Liver (tissue), 9 donors: ENCODE measurements around the gene C15orf39. TPM values are rescaled to one million over a fixed set of nuclear protein-coding genes. Genes with fewer than 3 reads are reported as not detected.

Experiments used
- DNase-seq: peaks from one replicate; pipeline ENCODE4 v3.0.0-alpha.2; 2017; ENCODE audit warnings: low spot score
- H3K27ac ChIP-seq, 2 donors: one replicate each; pipeline ENCODE4 v1.7.0; 2013; ENCODE audit warnings: inconsistent platforms in 2 of 2, low read length in 2 of 2, control low read depth in 1 of 2, low read depth in 1 of 2, mild to moderate bottlenecking in 1 of 2
- H3K27me3 ChIP-seq, 4 donors: one replicate each; pipeline versions ENCODE4 v1.6.1 to v1.7.0; 2013; ENCODE audit warnings: low read length in 3 of 4, inconsistent platforms in 1 of 4, mild to moderate bottlenecking in 1 of 4, moderate library complexity in 1 of 4; ENCODE audit not compliant: control insufficient read depth in 4 of 4, insufficient read depth in 4 of 4
- H3K36me3 ChIP-seq, 4 donors: one replicate each; pipeline versions ENCODE4 v1.6.1 to v1.7.0; 2013; ENCODE audit warnings: low read length in 3 of 4, mild to moderate bottlenecking in 3 of 4, low read depth in 1 of 4, moderate library complexity in 1 of 4; ENCODE audit not compliant: control insufficient read depth in 4 of 4, insufficient read depth in 3 of 4
- H3K4me1 ChIP-seq, 4 donors: one replicate each; pipeline versions ENCODE4 v1.6.1 to v1.7.0; 2013; ENCODE audit warnings: low read length in 3 of 4, mild to moderate bottlenecking in 3 of 4, moderate library complexity in 1 of 4; ENCODE audit not compliant: control insufficient read depth in 4 of 4, insufficient read depth in 4 of 4
- H3K4me3 ChIP-seq, 3 donors: one replicate each; pipeline versions ENCODE4 v1.6.1 to v1.7.0; 2013; ENCODE audit warnings: low read length in 3 of 3, control low read depth in 1 of 3, low read depth in 1 of 3, mild to moderate bottlenecking in 1 of 3
- H3K9ac ChIP-seq, 2 donors: one replicate each; pipeline ENCODE4 v1.7.0; 2013; ENCODE audit warnings: low read length in 2 of 2, mild to moderate bottlenecking in 2 of 2, moderate library complexity in 2 of 2, control low read depth in 1 of 2, low read depth in 1 of 2
- H3K9me3 ChIP-seq, 4 donors: one replicate each; pipeline versions ENCODE4 v1.6.1 to v1.7.0; 2013; ENCODE audit warnings: low read length in 3 of 4; ENCODE audit not compliant: control insufficient read depth in 4 of 4
- ATF3 ChIP-seq: IDR thresholded peaks from 2 replicates; pipeline ENCODE4 v1.6.1; 2016; ENCODE audit warnings: antibody characterized with exemption
- GABPA ChIP-seq, 2 donors: IDR thresholded peaks in 1 of 2; conservative IDR thresholded peaks in 1 of 2; 2 replicates each; pipeline ENCODE4 v1.6.1; 2016; ENCODE audit warnings: antibody characterized with exemption in 2 of 2, mild to moderate bottlenecking in 1 of 2, moderate library complexity in 1 of 2
- HNF4A ChIP-seq, 2 donors: conservative IDR thresholded peaks; 2 replicates each; pipeline ENCODE4 v1.6.1; 2016; ENCODE audit warnings: antibody characterized with exemption in 2 of 2, mild to moderate bottlenecking in 2 of 2
- NR2F2 ChIP-seq: IDR thresholded peaks from 2 replicates; pipeline ENCODE4 v1.6.1; 2016; ENCODE audit warnings: antibody characterized with exemption
- RAD21 ChIP-seq, 2 donors: IDR thresholded peaks; 2 replicates each; pipeline ENCODE4 v1.6.1; 2016; ENCODE audit warnings: antibody characterized with exemption in 2 of 2, mild to moderate bottlenecking in 2 of 2
- TAF1 ChIP-seq: conservative IDR thresholded peaks from 2 replicates; pipeline ENCODE4 v1.6.1; 2016; ENCODE audit warnings: antibody characterized with exemption, mild to moderate bottlenecking
- WGBS: extraction: QIAGEN DNeasy Blood & Tissue Kit; methylation state at CpG from one replicate; pipeline ENCODE4 v1.1.7; 2013; 5-methylcytosine and 5-hydroxymethylcytosine counted together
- polyA plus RNA-seq, 2 donors: library from polyadenylated mRNA; stranded (reverse) in 1 of 2; unstranded in 1 of 2; fragments of 200-250 nt in 1 of 2; fragments of >200 nt in 1 of 2; fragmentation: Nextera tagmentation in 1 of 2; extraction: Ambion mirVana in 1 of 2; gene quantifications; one replicate each; pipeline versions ENCODE4 v1.2.1 to v1.2.3, GENCODE V29; 2013 to 2015
- total RNA-seq, 2 donors: library from RNA; depleted of rRNA; stranded (reverse); fragments of >200 nt; gene quantifications; one replicate each; pipeline ENCODE4 v1.2.3, GENCODE V29; 2014
- donor health status: healthy.
- donor health status: healthy.
- donor health status: healthy.
- donor health status: healthy.
- donor health status: healthy.

C15orf39 gene
- total and polyA plus RNA-seq, 4 donors = 1.2 to 4.0 (median 3.0) TPM

- no peaks in the 10 kb centered on the region for H3K36me3 ChIP-seq
- WGBS = 95% methylated on average over 3 of the region's 3 CpGs
- H3K9me3 ChIP-seq = no peaks in the 10 kb centered on the region
- no peak for DNase-seq
- H3K27ac ChIP-seq = no peak overlapping the region
- H3K4me3 ChIP-seq = no peak overlapping the region
- no peaks in the 10 kb centered on the region for H3K27me3 ChIP-seq
- peaks cover 0 to 3% (median 0%) of the 10 kb centered on the region in 4 donors for H3K4me1 ChIP-seq
- no peak overlapping the region for H3K9ac ChIP-seq
- TF ChIP-seq HNF4A (conservative IDR thresholded peaks at IDR 0.05) (no peak), RAD21 (IDR thresholded peaks at IDR 0.05) (no peak), ATF3 (no peak)
Measured at GRCh38 chr15:75194397-75194796, 7.3 kb upstream of the C15orf39 start.

DNA sequence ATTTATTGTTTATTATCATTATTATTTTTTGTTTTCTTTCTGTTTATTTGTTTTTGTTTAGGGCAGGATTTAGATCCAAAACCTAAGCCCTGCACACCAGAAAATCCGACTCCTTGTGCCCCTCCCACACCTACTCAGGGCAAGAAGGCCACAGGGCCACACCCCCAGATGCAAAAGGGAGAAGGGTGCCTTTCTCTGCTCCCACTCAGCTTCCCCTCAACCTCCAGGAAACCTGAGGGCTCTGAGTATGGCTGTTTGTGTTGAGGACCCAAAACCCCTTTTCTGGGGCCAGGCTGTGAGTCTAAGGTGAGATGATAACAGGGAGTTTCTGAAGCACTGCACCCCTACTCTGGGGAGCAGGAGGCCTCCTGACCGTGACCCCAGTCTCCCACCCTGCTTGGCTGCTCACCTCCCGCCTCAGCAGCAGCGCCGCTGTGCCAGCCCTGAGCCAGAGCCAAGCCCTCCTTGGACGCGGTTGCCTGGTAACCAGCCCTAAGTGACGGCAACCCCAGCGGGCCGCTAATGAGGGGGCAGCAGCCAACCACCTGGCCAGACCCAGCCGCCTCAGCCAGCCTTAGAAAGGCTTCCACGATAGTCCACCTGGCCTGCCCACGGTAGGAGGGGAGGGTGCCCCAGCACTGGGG is 6.4 kb upstream of the C15orf39 start:
- no peak overlapping the region for H3K9ac ChIP-seq
- 34% methylated on average over 13 of the region's 13 CpGs for WGBS
- no peak for DNase-seq

DNA sequence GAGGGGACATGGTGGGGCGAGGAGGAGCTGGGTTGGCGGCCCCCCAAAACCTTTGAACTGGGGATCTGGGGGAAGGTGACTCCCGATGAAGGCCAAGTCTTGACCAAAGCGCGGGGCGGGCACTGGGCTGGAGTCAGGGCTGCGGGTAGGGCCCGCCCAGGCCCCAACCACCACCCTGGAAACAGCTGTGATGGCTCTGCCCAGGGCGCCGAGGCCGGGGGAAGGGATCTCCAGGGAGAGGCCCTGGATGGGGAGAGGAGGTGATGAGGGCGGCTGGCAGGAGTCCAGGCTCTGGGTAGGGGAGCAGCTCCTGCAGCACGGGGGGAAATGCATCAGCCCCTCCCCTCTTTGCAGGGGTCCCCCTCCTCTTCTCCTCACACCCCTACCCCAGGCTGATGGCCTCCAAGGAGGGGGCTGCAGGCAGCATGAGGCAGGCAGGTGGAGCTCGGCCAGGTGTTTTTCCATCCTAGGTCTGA is 5.9 kb upstream of the C15orf39 start:
- Histone ChIP-seq H3K27ac (no peak overlapping the region), H3K9ac (no peak overlapping the region), H3K4me3 (no peak overlapping the region), H3K9me3 (no peaks in the 10 kb centered on the region), H3K36me3 (no peaks in the 10 kb centered on the region), H3K27me3 (no peaks in the 10 kb centered on the region), H3K4me1 (peaks cover 0 to 4% (median under 1%) of the 10 kb centered on the region in 4 donors)
- WGBS = 64% methylated on average over 14 of the region's 14 CpGs
- TF ChIP-seq GABPA (IDR thresholded peaks at IDR 0.05 in 1 of 2, conservative IDR thresholded peaks at IDR 0.05 in 1 of 2) (no peak), TAF1 (no peak)
- no peak for DNase-seq

More for the DNA sequence above, 6.4 kb upstream of the C15orf39 start:
- Histone ChIP-seq H3K27me3 (no peaks in the 10 kb centered on the region), H3K27ac (no peak overlapping the region), H3K4me3 (no peak overlapping the region), H3K4me1 (peaks cover 0 to 3% (median 0%) of the 10 kb centered on the region in 4 donors), H3K36me3 (no peaks in the 10 kb centered on the region), H3K9me3 (no peaks in the 10 kb centered on the region)
- TF ChIP-seq NR2F2 (no peak), HNF4A (conservative IDR thresholded peaks at IDR 0.05) (no peak)

GRCh38 chr15:75197062-75197630 is 4.5 kb upstream of the C15orf39 start:
- Histone ChIP-seq H3K9ac (no peak overlapping the region), H3K9me3 (no peaks in the 10 kb centered on the region), H3K36me3 (no peaks in the 10 kb centered on the region), H3K27ac (no peak overlapping the region), H3K4me3 (no peak overlapping the region), H3K4me1 (peaks cover 1 to 11% (median 6%) of the 10 kb centered on the region in 4 donors), H3K27me3 (no peaks in the 10 kb centered on the region)
- DNase-seq = no peak
- WGBS = 90% methylated on average over 4 of the region's 4 CpGs
- no peak for TF ChIP-seq ATF3
